K562 (cell line): ENCODE data around the gene CENPH. TPM values are rescaled to one million over a fixed set of nuclear protein-coding genes. Genes with fewer than 3 reads are reported as not detected.

ENCODE experiments used
- ATAC-seq: fragments of 200-7000 bp; cut with Tn5 transposase; 3 replicates; pipeline ENCODE4 v1.9.1; 2020; ENCODE audit warnings: moderate library complexity
- BruUV-seq: library from RNA; stranded (reverse); fragments of 400-500 nt; replicated peaks from 2 replicates; lab custom pipeline; 2021; lab: Mats Ljungman, UMichigan
- CTCF ChIA-PET: fragments of 300-600 bp; formaldehyde crosslinking; extraction: SDS; loops from one replicate; lab custom pipeline; 2021; ENCODE audit warnings: low intra/inter-chr PET ratio; lab: Yijun Ruan, JAX
- POLR2A ChIA-PET: fragments of 300-600, 350-650 bp; sonication (Branson Sonifier 250); formaldehyde crosslinking; extraction: SDS; loops from one replicate; lab custom pipeline; 2021; ENCODE audit warnings: antibody characterized with exemption, inconsistent platforms; lab: Yijun Ruan, JAX
- DNase-seq, 4 experiments: peaks; one replicate each; pipeline versions ENCODE4 v3.0.0 to v3.0.0-alpha.2; 2011 to 2018; ENCODE audit warnings: low spot score in 3 of 4, mixed read lengths in 3 of 4; ENCODE audit errors: extremely low read depth in 1 of 4
- FAIRE-seq: peaks from 2 replicates; lab custom pipeline; 2011; peaks lifted over from hg19 to GRCh38; lab: Jason Lieb, UNC
- H2AFZ ChIP-seq: 2 replicates; pipeline ENCODE4 v1.6.0; 2011; ENCODE audit warnings: low read depth, low read length, control low read depth, inconsistent platforms
- H3K27ac ChIP-seq: fragments of 200-600 bp; 3 replicates; pipeline ENCODE4 v1.8.0; 2011; ENCODE audit warnings: low read depth, mild to moderate bottlenecking, control low read depth, inconsistent platforms, low read length, moderate library complexity, mixed read lengths; ENCODE audit errors: extremely low read depth
- H3K27me3 ChIP-seq, 2 experiments: fragments of 300-600 bp in 1 of 2; 2 replicates in 1 of 2; 3 replicates in 1 of 2; pipeline versions ENCODE4 v1.6.0 to v1.8.0; 2011; ENCODE audit warnings: inconsistent platforms in 2 of 2, low read length in 2 of 2, mild to moderate bottlenecking in 1 of 2, mixed read lengths in 1 of 2, moderate library complexity in 1 of 2; ENCODE audit not compliant: control insufficient read depth in 2 of 2, insufficient read depth in 2 of 2
- H3K36me3 ChIP-seq: fragments of 300-600 bp; 3 replicates; pipeline ENCODE4 v1.8.0; 2011; ENCODE audit warnings: mild to moderate bottlenecking, low read length, inconsistent platforms; ENCODE audit not compliant: control insufficient read depth, insufficient read depth
- H3K4me1 ChIP-seq, 2 experiments: fragments of 200-600 bp in 1 of 2; replicated peaks in 1 of 2; 2 replicates in 1 of 2; 3 replicates in 1 of 2; pipeline versions ENCODE4 v1.5.1 to v1.8.0; 2011; ENCODE audit warnings: inconsistent platforms in 2 of 2, low read length in 2 of 2, mild to moderate bottlenecking in 1 of 2, mixed read lengths in 1 of 2, moderate library complexity in 1 of 2; ENCODE audit not compliant: control insufficient read depth in 2 of 2, insufficient read depth in 2 of 2
- H3K4me2 ChIP-seq: 2 replicates; pipeline ENCODE4 v1.6.1; 2011; ENCODE audit warnings: low read length, control low read depth, inconsistent platforms, mixed read lengths; ENCODE audit not compliant: insufficient read depth
- H3K4me3 ChIP-seq: fragments of 200-600 bp; sonication (generic), shearing (Covaris generic); 2 replicates; pipeline ENCODE4 v1.5.1; 2016; ENCODE audit warnings: control low read depth, inconsistent platforms
- H3K79me2 ChIP-seq: fragments of 200-600 bp; 3 replicates; pipeline ENCODE4 v1.8.0; 2011; ENCODE audit warnings: low read length, inconsistent platforms; ENCODE audit not compliant: control insufficient read depth, insufficient read depth
- H3K9ac ChIP-seq, 2 experiments: 2 replicates each; pipeline versions ENCODE4 v1.6.0 to v1.6.1; 2011; ENCODE audit warnings: low read depth in 2 of 2, low read length in 2 of 2, control low read depth in 1 of 2, inconsistent platforms in 1 of 2, mild to moderate bottlenecking in 1 of 2, mixed read lengths in 1 of 2; ENCODE audit not compliant: insufficient read depth in 1 of 2
- H3K9me1 ChIP-seq: one replicate; pipeline ENCODE4 v1.6.0; 2011; ENCODE audit warnings: inconsistent platforms, mild to moderate bottlenecking, low read length, moderate library complexity; ENCODE audit not compliant: control insufficient read depth, insufficient read depth
- H3K9me3 ChIP-seq: replicated peaks from 2 replicates; pipeline ENCODE4 v1.5.1; 2011; ENCODE audit warnings: low read depth, low read length, inconsistent platforms; ENCODE audit not compliant: control insufficient read depth, insufficient read depth
- H4K20me1 ChIP-seq: replicated peaks from 2 replicates; pipeline ENCODE4 v1.6.1; 2011; ENCODE audit warnings: low read length, inconsistent platforms, mixed read lengths; ENCODE audit not compliant: control insufficient read depth, insufficient read depth
- ARID3A ChIP-seq: IDR thresholded peaks from 2 replicates; pipeline ENCODE4 v1.6.1; 2012; ENCODE audit warnings: low read depth, low read length, improper control_type of control experiment, borderline replicate concordance
- ERF ChIP-seq: fragments of 450-650 bp; formaldehyde crosslinking; IDR thresholded peaks from 2 replicates; pipeline ENCODE4 v1.4.0; 2020; ENCODE audit warnings: mild to moderate bottlenecking, mixed read lengths
- ETS2 ChIP-seq: IDR thresholded peaks from 2 replicates; pipeline ENCODE4 v1.6.1; 2016; ENCODE audit warnings: borderline replicate concordance, missing genetic modification characterization, mild to moderate bottlenecking, moderate library complexity, missing compliant biosample characterization; ENCODE audit not compliant: poor library complexity, severe bottlenecking
- GTF2F1 ChIP-seq: IDR thresholded peaks from 2 replicates; pipeline ENCODE4 v1.6.1; 2011; ENCODE audit warnings: low read depth, low read length, improper control_type of control experiment
- NUFIP1 ChIP-seq: fragments of 450-650 bp; IDR thresholded peaks from 2 replicates; pipeline ENCODE4 v1.6.1; 2018; ENCODE audit not compliant: partially characterized antibody
- PYGO2 ChIP-seq: fragments of 450-650 bp; IDR thresholded peaks from 2 replicates; pipeline ENCODE4 v1.6.1; 2016; ENCODE audit warnings: mild to moderate bottlenecking, missing genetic modification characterization, moderate library complexity, missing compliant biosample characterization
- RCOR1 ChIP-seq, 2 experiments: IDR thresholded peaks; 2 replicates each; pipeline ENCODE4 v1.6.1; 2012; ENCODE audit warnings: low read depth in 2 of 2, low read length in 2 of 2, borderline replicate concordance in 1 of 2, improper control_type of control experiment in 1 of 2
- SNIP1 ChIP-seq: fragments of 450-650 bp; IDR thresholded peaks from 2 replicates; pipeline ENCODE4 v1.7.1; 2017; ENCODE audit warnings: low read depth, mild to moderate bottlenecking
- TCF7L2 ChIP-seq: fragments of 150-350 bp; IDR thresholded peaks from 2 replicates; pipeline ENCODE4 v1.6.1; 2016; ENCODE audit warnings: low read depth, mild to moderate bottlenecking, low read length, moderate library complexity
- WGBS: fragments of 100-300 bp; shearing (Covaris generic); methylation state at CpG from one replicate; pipeline ENCODE4 v1.1.6; 2016; ENCODE audit warnings: low coverage, mixed read lengths; ENCODE audit not compliant: insufficient coverage; ENCODE audit errors: missing lambda C conversion rate; 5-methylcytosine and 5-hydroxymethylcytosine counted together
- in situ Hi-C: fragments of 300-500 bp; cut with MboI; formaldehyde crosslinking; loops from 4 replicates; pipeline ENCODE4 v1.15.0; 2018; ENCODE audit warnings: inconsistent platforms, mixed read lengths
- intact Hi-C: fragments of 100-400 bp; cut with micrococcal nuclease; formaldehyde crosslinking; loops from 2 replicates; pipeline ENCODE4 v1.14.2; 2022
- polyA plus RNA-seq, 8 experiments: library from polyadenylated mRNA; depleted of rRNA in 4 of 8; stranded (reverse) in 5 of 8; unstranded in 3 of 8; fragments of >200 nt; fragmentation: Nextera tagmentation in 2 of 8; fragmentation: Illumina TruSeq in 1 of 8; extraction: Ambion mirVana in 2 of 8; extraction: Trizol in 1 of 8; gene quantifications; 2 replicates each; pipeline versions ENCODE4 v1.2.1 to v1.2.3, GENCODE V29; 2011 to 2014; ENCODE audit warnings: inconsistent platforms in 1 of 8, missing spikeins in 1 of 8
- total RNA-seq, 7 experiments: library from RNA; depleted of rRNA in 6 of 7; stranded (reverse); fragments of >200 nt in 6 of 7; fragmentation: Illumina TruSeq in 2 of 7; extraction: Trizol in 2 of 7; gene quantifications; 2 replicates each; pipeline versions ENCODE4 v1.2.1 to v1.2.3, GENCODE V29; 2011 to 2021; ENCODE audit warnings: low replicate concordance in 1 of 7
- TF ChIP-seq, protein P1 (sequence below): fragments of 450-650 bp; formaldehyde crosslinking; IDR thresholded peaks from 2 replicates; pipeline ENCODE4 v1.4.0; 2020; ENCODE audit warnings: mild to moderate bottlenecking, moderate library complexity
- TF ChIP-seq, protein P2 (sequence below), 2 experiments: fragments of 450-650 bp; IDR thresholded peaks; 2 replicates each; pipeline ENCODE4 v1.6.1; 2016; ENCODE audit warnings: mild to moderate bottlenecking in 2 of 2, borderline replicate concordance in 1 of 2, low read depth in 1 of 2, moderate library complexity in 1 of 2

Gene CENPH
- total and polyA plus RNA-seq, 9 of the 15 experiments (the other 6 are each of a cell fraction or from before 2014, with no cell fraction given) = 10.5 to 124 (median 74.9) TPM

DNA sequence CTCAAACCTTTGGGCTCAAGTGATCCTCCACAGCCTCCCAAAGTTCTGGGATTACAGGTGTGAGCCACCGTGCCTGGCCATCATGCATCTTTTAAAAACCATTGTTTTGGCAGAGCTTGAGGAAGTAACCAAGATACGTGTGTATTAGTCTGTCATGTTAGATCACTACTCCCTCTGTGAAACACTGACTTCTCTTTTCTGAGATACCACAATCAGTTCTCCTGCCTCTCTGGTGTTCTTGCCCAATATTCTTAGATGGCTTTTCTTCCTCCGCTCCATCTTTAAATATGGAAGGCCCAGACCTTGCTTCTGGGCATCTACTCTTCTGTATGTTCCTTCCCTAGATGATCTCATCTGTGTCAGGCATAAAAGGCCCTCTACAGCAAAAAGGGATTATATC lies 36.7 kb upstream of the CENPH start:
- ATAC-seq (no peak), DNase-seq (no peak), FAIRE-seq (no peak)
- Histone ChIP-seq H3K36me3 (no peaks in the 10 kb centered on the region), H4K20me1 (no peaks in the 10 kb centered on the region), H2AFZ (no peak overlapping the region), H3K27ac (no peak overlapping the region), H3K4me3 (no peak overlapping the region), H3K4me1 (no peaks in the 10 kb centered on the region), H3K9me1 (no peaks in the 10 kb centered on the region), H3K4me2 (no peak overlapping the region), H3K9ac (no peak overlapping the region), H3K9me3 (no peaks in the 10 kb centered on the region), H3K79me2 (no peaks in the 10 kb centered on the region), H3K27me3 (no peaks in the 10 kb centered on the region)
- CTCF ChIA-PET = no interaction called here
- WGBS = 30% methylated on average over 3 of the region's 3 CpGs
- no TSS peak for BruUV-seq
- intact Hi-C loops = no loop called here
- POLR2A ChIA-PET = no interaction called here
- in situ Hi-C loops = no loop called here
- TF ChIP-seq NUFIP1 (no peak), TCF7L2 (no peak), ETS2 (tag) (no peak), GTF2F1 (no peak), ERF (CRISPR knock-in tag) (no peak), PYGO2 (tag) (no peak), SNIP1 (no peak), ARID3A (no peak), RCOR1 (IDR thresholded peaks at IDR 0.05; ENCODE audit: borderline replicate concordance in 1 of 2, low read depth in 2 of 2, low read length in 2 of 2) (no peak)
- TF ChIP-seq, protein P1, sequence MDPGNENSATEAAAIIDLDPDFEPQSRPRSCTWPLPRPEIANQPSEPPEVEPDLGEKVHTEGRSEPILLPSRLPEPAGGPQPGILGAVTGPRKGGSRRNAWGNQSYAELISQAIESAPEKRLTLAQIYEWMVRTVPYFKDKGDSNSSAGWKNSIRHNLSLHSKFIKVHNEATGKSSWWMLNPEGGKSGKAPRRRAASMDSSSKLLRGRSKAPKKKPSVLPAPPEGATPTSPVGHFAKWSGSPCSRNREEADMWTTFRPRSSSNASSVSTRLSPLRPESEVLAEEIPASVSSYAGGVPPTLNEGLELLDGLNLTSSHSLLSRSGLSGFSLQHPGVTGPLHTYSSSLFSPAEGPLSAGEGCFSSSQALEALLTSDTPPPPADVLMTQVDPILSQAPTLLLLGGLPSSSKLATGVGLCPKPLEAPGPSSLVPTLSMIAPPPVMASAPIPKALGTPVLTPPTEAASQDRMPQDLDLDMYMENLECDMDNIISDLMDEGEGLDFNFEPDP (CRISPR knock-in tag) = no peak
- TF ChIP-seq, protein P2, sequence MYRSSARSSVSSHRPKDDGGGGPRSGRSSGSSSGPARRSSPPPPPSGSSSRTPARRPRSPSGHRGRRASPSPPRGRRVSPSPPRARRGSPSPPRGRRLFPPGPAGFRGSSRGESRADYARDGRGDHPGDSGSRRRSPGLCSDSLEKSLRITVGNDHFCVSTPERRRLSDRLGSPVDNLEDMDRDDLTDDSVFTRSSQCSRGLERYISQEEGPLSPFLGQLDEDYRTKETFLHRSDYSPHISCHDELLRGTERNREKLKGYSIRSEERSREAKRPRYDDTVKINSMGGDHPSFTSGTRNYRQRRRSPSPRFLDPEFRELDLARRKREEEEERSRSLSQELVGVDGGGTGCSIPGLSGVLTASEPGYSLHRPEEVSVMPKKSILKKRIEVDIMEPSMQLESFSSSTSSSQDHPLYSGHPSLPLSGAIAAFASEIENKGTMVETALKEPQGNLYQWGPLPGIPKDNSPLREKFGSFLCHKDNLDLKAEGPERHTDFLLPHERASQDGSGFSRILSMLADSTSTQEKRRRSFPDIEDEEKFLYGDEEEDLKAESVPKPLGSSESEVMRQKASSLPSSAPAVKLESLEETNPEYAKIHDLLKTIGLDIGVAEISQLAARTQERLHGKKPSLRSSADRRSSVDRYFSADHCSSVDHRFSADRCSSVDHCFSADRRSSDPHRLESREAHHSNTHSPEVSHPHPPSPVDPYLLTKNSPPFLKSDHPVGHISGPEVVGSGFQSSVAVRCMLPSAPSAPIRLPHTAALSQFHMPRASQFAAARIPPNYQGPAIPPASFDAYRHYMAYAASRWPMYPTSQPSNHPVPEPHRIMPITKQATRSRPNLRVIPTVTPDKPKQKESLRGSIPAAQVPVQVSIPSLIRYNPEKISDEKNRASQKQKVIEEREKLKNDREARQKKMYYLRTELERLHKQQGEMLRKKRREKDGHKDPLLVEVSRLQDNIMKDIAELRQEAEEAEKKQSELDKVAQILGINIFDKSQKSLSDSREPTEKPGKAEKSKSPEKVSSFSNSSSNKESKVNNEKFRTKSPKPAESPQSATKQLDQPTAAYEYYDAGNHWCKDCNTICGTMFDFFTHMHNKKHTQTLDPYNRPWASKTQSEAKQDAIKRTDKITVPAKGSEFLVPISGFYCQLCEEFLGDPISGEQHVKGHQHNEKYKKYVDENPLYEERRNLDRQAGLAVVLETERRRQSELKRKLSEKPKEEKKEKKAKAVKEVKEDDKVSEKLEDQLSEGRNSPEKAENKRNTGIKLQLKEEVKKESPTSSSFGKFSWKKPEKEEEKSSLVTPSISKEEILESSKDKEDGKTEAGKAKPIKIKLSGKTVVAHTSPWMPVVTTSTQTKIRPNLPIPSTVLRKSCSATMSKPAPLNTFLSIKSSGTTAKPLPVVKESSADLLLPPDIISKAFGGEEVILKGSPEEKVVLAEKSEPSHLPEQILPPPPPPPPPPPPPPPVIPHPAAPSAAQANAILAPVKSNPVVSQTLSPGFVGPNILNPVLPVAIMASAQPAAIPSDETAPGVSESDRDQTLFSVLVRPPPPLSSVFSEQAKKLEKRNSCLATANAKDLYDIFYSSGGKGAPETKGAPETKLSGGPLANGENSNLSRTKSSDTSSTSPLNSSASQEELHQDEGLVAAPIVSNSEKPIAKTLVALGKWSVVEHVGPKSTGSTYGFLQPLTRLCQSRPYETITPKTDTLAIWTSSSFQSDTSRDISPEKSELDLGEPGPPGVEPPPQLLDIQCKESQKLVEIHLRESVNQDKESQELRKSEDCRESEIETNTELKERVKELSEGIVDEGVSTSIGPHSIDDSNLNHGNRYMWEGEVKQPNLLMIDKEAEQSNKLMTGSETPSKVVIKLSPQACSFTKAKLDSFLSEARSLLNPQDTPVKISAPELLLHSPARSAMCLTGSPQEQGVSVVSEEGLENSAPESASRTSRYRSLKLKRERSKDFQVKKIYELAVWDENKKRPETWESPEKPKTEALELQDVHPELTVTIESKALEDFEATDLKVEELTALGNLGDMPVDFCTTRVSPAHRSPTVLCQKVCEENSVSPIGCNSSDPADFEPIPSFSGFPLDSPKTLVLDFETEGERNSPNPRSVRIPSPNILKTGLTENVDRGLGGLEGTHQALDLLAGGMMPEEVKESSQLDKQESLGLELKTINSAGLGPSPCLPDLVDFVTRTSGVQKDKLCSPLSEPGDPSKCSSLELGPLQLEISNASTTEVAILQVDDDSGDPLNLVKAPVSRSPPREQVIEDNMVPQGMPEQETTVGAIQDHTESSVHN (IDR thresholded peaks at IDR 0.05; ENCODE audit: borderline replicate concordance in 1 of 2, low read depth in 1 of 2) = no peak
